GM19328 (cell line): ENCODE results near the gene GLS.

Experiments
- ATAC-seq: cut with Tn5 transposase; IDR thresholded peaks from one replicate; pipeline ENCODE4 v1.9.1; 2021; ENCODE audit warnings: mild to moderate bottlenecking, moderate library complexity; ENCODE audit not compliant: unreplicated experiment

The GLS gene

GRCh38 chr2:190968522-190968921 lies 87.9 kb downstream of the GLS start:
- ATAC-seq = no peak

- no peak for ATAC-seq
Measured at GRCh38 chr2:190970160-190970559, 89.5 kb downstream of the GLS start.

- ATAC-seq = no peak
Measured at GRCh38 chr2:190970873-190971506, 90.4 kb downstream of the GLS start.

- ATAC-seq = no peak
Measured at GRCh38 chr2:190972213-190972612, 91.6 kb downstream of the GLS start.

- ATAC-seq = no peak
Measured at GRCh38 chr2:190972846-190973245, 92.2 kb downstream of the GLS start.

- ATAC-seq = no peak
Measured at GRCh38 chr2:190973262-190973661, 92.6 kb downstream of the GLS start.

GRCh38 chr2:190973726-190974628 lies 93.4 kb downstream of the GLS start:
- no peak for ATAC-seq

- ATAC-seq = no peak
Measured at GRCh38 chr2:190974629-190975361, 94.2 kb downstream of the GLS start.

GRCh38 chr2:190976521-190976920 lies 95.9 kb downstream of the GLS start:
- ATAC-seq = no peak

GRCh38 chr2:190977505-190977904 lies 96.9 kb downstream of the GLS start:
- ATAC-seq = no peak

GRCh38 chr2:190978389-190979053 lies 97.9 kb downstream of the GLS start:
- no peak for ATAC-seq

- ATAC-seq = no peak
Measured at GRCh38 chr2:190979906-190980629, 99.4 kb downstream of the GLS start.

- ATAC-seq = no peak
Measured at GRCh38 chr2:190980630-190981209, 100.1 kb downstream of the GLS start.

- no peak for ATAC-seq
Measured at GRCh38 chr2:190981333-190981732, 100.7 kb downstream of the GLS start.

GRCh38 chr2:190981733-190982132 lies 101.1 kb downstream of the GLS start:
- no peak for ATAC-seq

GRCh38 chr2:190982262-190983034 lies 101.8 kb downstream of the GLS start:
- no peak for ATAC-seq

- ATAC-seq = no peak
Measured at GRCh38 chr2:190984595-190984994, 104.0 kb downstream of the GLS start.

GRCh38 chr2:190986221-190986953 lies 105.8 kb downstream of the GLS start:
- ATAC-seq = no peak

GRCh38 chr2:190987116-190987515 lies 106.5 kb downstream of the GLS start:
- ATAC-seq = no peak
